Kidney (tissue), 14 donors: ENCODE results near the gene ACSF3. TPM values are rescaled to one million over a fixed set of nuclear protein-coding genes. Genes with fewer than 3 reads are reported as not detected.
A peak's percentile ranks its signal among the peaks of the same experiment; 100 is the strongest.
"Not testable (repeated sequence)": the region's sequence is repeated elsewhere in the genome, so short reads cannot be mapped to it uniquely, and the experiment has no call there.

ENCODE experiments used
- DNase-seq, 5 donors: peaks; one replicate each; pipeline ENCODE4 v3.0.0-alpha.2; 2013 to 2020
- FAIRE-seq: peaks from 2 replicates; lab custom pipeline; 2012; peaks lifted over from hg19 to GRCh38; lab: Jason Lieb, UNC
- H3K27ac ChIP-seq, 2 donors: one replicate each; pipeline ENCODE4 v1.7.0; 2013; ENCODE audit warnings: low read depth in 2 of 2, low read length in 2 of 2, inconsistent platforms in 1 of 2
- H3K27me3 ChIP-seq: one replicate; pipeline ENCODE4 v1.7.1; 2013; ENCODE audit warnings: low read length, inconsistent platforms; ENCODE audit not compliant: control insufficient read depth, insufficient read depth
- H3K36me3 ChIP-seq, 3 donors: one replicate each; pipeline versions ENCODE4 v1.7.0 to v1.7.1; 2013; ENCODE audit warnings: low read length in 3 of 3, control low read depth in 1 of 3, inconsistent platforms in 1 of 3; ENCODE audit not compliant: insufficient read depth in 3 of 3, control insufficient read depth in 2 of 3
- H3K4me1 ChIP-seq, 3 donors: one replicate each; pipeline versions ENCODE4 v1.7.0 to v1.7.1; 2013; ENCODE audit warnings: low read length in 3 of 3, inconsistent platforms in 1 of 3, low read depth in 1 of 3; ENCODE audit not compliant: control insufficient read depth in 2 of 3, insufficient read depth in 2 of 3
- H3K4me3 ChIP-seq, 3 donors: one replicate each; pipeline versions ENCODE4 v1.7.0 to v1.8.1; 2013; ENCODE audit warnings: low read length in 3 of 3, control low read depth in 1 of 3, inconsistent platforms in 1 of 3
- H3K9ac ChIP-seq, 3 donors: one replicate each; pipeline versions ENCODE4 v1.7.0 to v1.7.1; 2013; ENCODE audit warnings: low read length in 3 of 3, control low read depth in 1 of 3, inconsistent platforms in 1 of 3
- H3K9me3 ChIP-seq, 3 donors: one replicate each; pipeline versions ENCODE4 v1.7.0 to v1.7.1; 2013; ENCODE audit warnings: low read length in 3 of 3, control low read depth in 1 of 3, inconsistent platforms in 1 of 3; ENCODE audit not compliant: control insufficient read depth in 2 of 3, insufficient read depth in 1 of 3
- intact Hi-C: fragments of 100-400 bp; cut with DNase I; formaldehyde crosslinking; loops from one replicate; pipeline ENCODE4 v1.11.1; 2022
- polyA plus RNA-seq: library from polyadenylated mRNA; stranded (reverse); fragments of 350-450 nt; fragmentation: Illumina TruSeq; extraction: RNeasy Lipid Tissue Mini Kit (QIAGEN cat#74804); gene quantifications from one replicate; pipeline ENCODE4 v1.2.3, GENCODE V29; 2014; ENCODE audit warnings: low read depth, low replicate concordance; ENCODE audit not compliant: insufficient read depth
- total RNA-seq: library from RNA; stranded (reverse); fragmentation: NEBNext Ultra II Directional; extraction: Animal tissue kit (Norgen Biotek cat#: 25700); gene quantifications from one replicate; pipeline ENCODE4 v1.2.1, GENCODE V29; 2021
- TF ChIP-seq, protein P1 (sequence below): IDR thresholded peaks from 3 replicates; pipeline ENCODE4 v1.5.1; 2012; ENCODE audit warnings: mild to moderate bottlenecking, moderate library complexity, borderline replicate concordance; ENCODE audit not compliant: insufficient read depth; ENCODE audit errors: extremely low read depth
- donor health status: control.
- donor health status: control.
- donor health status: control.
- donor health status: control.
- donor health status: control.
- donor health status: DM: yes; HTN: yes; CAD: no.
- donor health status: Normal renal cell carcinoma (clear cell type).

Gene ACSF3
- total and polyA plus RNA-seq, 2 donors from 2014 or later = 33.2 to 39.0 TPM

DNA sequence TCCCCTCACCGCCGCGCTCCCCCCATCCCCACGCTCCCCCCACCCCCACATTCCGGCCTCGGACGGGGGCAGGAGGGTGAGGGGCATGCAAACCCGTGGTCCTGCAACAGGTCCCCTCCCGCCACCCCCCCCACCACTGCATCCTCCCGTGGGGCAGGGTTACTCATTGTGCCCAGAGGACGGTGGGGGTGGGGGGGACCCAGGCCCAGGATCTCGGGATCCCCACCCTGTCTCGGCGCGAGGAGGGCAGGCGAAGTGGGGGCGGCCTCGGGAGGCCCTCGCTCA is 98.2 kb downstream of the ACSF3 start:
- H3K36me3 ChIP-seq = no peaks in the 10 kb centered on the region
- H3K4me3 ChIP-seq = no peak overlapping the region
- DNase-seq (peak in 1 of 5 donors; percentile 87), FAIRE-seq (no peak)
- H3K9me3 ChIP-seq = no peaks in the 10 kb centered on the region
- no peaks in the 10 kb centered on the region for H3K27me3 ChIP-seq
- H3K4me1 ChIP-seq = peaks cover 0 to 8% (median 0%) of the 10 kb centered on the region in 3 donors
- TF ChIP-seq, protein P1, sequence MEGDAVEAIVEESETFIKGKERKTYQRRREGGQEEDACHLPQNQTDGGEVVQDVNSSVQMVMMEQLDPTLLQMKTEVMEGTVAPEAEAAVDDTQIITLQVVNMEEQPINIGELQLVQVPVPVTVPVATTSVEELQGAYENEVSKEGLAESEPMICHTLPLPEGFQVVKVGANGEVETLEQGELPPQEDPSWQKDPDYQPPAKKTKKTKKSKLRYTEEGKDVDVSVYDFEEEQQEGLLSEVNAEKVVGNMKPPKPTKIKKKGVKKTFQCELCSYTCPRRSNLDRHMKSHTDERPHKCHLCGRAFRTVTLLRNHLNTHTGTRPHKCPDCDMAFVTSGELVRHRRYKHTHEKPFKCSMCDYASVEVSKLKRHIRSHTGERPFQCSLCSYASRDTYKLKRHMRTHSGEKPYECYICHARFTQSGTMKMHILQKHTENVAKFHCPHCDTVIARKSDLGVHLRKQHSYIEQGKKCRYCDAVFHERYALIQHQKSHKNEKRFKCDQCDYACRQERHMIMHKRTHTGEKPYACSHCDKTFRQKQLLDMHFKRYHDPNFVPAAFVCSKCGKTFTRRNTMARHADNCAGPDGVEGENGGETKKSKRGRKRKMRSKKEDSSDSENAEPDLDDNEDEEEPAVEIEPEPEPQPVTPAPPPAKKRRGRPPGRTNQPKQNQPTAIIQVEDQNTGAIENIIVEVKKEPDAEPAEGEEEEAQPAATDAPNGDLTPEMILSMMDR = no peak
- intact Hi-C loops = no loop called here
- H3K27ac ChIP-seq = no peak overlapping the region
- H3K9ac ChIP-seq = no peak overlapping the region

DNA sequence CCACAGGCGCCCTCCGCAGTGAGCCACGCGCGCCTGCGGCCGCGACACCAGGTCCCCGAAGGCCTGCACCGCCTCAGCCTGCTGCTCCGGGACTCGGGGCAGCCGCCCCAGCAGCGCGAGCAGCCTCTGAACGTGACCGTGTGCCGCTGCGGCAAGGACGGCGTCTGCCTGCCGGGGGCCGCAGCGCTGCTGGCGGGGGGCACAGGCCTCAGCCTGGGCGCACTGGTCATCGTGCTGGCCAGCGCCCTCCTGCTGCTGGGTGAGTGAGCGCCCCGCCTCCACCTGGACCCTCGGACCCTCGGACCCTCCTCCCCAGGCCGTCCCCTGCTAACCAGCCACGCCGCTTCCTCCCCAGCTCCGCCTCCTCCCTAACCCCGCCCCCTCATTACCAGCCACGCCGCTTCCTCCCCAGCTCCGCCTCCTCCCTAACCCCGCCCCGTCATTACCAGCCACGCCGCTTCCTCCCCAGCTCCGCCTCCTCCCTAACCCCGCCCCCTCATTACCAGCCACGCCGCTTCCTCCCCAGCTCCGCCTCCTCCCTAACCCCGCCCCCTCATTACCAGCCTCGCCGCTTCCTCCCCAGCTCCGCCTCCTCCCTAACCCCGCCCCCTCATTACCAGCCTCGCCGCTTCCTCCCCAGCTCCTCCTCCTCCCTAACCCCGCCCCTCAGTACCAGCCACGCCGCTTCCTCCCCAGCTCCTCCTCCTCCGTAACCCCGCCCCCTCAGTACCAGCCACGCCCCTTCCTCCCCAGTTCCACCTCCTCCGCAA is 98.7 kb downstream of the ACSF3 start:
- not testable (repeated sequence) for H3K27ac ChIP-seq

DNA sequence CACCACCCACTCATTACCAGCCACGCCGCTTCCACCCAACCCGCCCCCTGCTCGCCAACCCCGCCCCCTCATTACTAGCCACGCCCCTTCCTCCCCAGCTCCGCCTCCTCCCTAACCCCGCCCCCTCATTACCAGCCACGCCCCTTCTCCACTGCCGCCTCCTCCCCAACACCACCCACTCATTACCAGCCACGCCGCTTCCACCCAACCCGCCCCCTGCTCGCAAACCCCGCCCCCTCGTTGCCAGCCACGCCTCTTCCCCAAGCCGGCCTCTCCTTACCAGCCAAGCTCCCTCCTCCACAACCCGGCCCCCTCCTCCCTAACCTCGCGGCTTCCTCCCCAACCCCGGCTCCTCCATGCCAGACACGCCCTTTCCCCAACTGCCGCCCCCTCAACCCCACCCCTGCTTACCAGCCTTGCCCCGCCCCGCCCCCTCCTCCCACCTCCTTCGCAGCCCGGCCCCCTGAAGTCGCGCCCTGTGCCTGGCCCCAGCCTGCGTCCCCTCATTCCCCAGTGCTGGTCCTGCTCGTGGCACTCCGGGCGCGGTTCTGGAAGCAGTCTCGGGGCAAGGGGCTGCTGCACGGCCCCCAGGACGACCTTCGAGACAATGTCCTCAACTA is 99.4 kb downstream of the ACSF3 start:
- H3K9me3 ChIP-seq = no peaks in the 10 kb centered on the region
- no peaks in the 10 kb centered on the region for H3K36me3 ChIP-seq
- TF ChIP-seq, protein P1 = no peak
- intact Hi-C loops = no loop called here
- no peak overlapping the region for H3K9ac ChIP-seq
- peak; percentile 29 to 95 (median 65) for DNase-seq
- H3K4me1 ChIP-seq = peaks cover 0 to 8% (median 0%) of the 10 kb centered on the region in 3 donors
- FAIRE-seq = no peak
- no peaks in the 10 kb centered on the region for H3K27me3 ChIP-seq
- H3K4me3 ChIP-seq = no peak overlapping the region
- H3K27ac ChIP-seq = no peak overlapping the region

More for the DNA sequence above, 98.7 kb downstream of the ACSF3 start:
- intact Hi-C loops, H3K4me1 ChIP-seq, H3K27me3 ChIP-seq, H3K9ac ChIP-seq, H3K9me3 ChIP-seq, H3K4me3 ChIP-seq, FAIRE-seq, H3K36me3 ChIP-seq: not testable (repeated sequence)
- DNase-seq = peak; percentile 77 to 91 (median 83)

DNA sequence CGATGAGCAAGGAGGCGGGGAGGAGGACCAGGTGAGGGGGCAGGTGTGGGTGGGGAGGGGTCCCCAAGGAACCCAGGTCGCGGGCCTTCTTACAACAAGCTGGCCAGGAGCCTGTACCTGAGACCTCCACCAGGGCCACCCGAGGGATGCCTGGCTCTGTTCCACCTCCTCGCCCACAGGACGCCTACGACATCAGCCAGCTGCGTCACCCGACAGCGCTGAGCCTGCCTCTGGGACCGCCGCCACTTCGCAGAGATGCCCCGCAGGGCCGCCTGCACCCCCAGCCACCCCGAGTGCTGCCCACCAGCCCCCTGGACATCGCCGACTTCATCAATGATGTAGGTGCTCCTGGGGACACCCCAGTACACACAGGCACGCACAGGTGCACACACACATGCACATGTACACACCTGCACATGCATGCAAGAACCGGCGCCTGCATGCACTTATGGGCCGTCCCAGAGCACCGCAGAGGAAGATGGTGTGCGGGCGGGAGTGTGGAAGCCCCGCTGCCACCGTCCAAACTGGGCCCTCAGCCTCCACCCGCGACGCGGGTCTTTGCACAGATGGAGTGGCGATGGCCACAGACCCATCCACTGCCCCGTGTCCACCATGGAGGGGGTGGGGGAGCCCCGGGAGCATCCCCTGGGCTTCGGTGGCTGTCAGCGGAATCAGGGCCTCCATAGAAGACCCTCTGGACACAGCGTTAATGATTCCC is 100.1 kb downstream of the ACSF3 start:
- H3K4me3 ChIP-seq = no peak overlapping the region
- no peak overlapping the region for H3K27ac ChIP-seq
- FAIRE-seq = no peak
- peaks cover 0 to 8% (median 0%) of the 10 kb centered on the region in 3 donors for H3K4me1 ChIP-seq
- no peaks in the 10 kb centered on the region for H3K36me3 ChIP-seq
- peak in 1 of 5 donors; percentile 82 for DNase-seq
- intact Hi-C loops = no loop called here
- H3K9me3 ChIP-seq = no peaks in the 10 kb centered on the region
- no peak overlapping the region for H3K9ac ChIP-seq
- no peaks in the 10 kb centered on the region for H3K27me3 ChIP-seq
- TF ChIP-seq, protein P1 = no peak
